NCI-H2107 treated with DMSO at 0.1 percent for 48 hours (cell line): Measurements from ENCODE around the gene ID3.
"Not testable (repeated sequence)": the region's sequence is repeated elsewhere in the genome, so short reads cannot be mapped to it uniquely, and the experiment has no call there.

Experiments
- DNase-seq: peaks from one replicate; lab custom pipeline; 2025; ENCODE audit not compliant: unreplicated experiment; lab: John Stamatoyannopoulos, UW

The ID3 gene

DNA sequence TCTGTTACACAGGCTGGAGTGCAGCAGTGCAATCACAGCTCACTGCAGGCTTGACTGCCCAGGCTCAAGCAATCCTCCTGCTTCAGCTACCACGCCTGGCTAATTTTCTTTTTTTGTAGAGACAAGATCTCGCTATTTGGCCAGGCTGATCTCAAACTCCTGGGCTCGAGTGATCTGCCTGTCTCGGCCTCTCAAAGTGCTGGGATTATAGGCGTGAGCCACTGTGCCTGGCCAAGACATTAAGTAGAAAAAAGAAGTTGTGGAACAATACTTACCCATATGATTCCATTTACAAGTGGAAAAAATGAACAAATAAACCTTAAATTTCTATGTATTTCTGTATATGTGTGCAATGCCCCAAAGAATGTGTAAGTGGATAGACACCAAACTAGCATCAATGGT, 30.3 kb upstream of the ID3 start:
- DNase-seq = no peak

DNA sequence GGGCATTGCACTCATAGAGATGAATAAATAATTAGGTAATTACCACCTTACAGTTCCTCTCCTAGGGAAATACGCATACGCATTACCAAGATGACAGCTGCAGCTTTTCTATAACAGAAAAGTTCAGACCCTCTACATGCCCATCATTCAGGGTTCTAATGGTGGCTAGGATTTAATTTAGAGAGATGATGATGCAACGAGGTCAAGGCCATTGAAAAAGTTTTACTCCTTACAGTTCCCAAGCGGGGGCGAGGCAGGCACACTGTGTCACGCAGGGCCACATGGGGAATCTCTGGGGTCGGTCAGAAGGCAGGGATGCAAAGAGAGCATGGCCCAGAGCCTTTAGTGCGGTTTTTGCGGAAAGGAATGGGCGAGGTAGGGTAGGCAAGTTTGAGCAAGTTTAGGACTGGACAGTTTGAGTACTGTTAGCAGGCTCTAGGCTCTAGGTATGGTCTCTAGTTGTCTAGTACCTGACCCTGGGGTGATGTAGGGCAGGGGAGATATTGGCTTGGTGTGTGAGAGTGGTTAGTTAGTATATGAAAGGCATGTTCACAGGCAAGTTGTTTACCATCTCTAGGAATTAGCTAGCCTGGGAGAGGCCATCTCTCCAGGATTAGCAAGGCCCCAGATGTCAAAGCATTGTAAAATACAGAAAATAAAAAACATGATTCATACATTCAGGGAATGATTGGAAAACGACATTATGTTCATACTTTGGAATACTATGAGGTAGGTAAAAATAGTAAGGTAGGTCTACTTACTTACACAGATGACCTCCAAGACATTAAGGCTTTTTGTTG, 29.6 kb upstream of the ID3 start:
- DNase-seq = no peak

DNA sequence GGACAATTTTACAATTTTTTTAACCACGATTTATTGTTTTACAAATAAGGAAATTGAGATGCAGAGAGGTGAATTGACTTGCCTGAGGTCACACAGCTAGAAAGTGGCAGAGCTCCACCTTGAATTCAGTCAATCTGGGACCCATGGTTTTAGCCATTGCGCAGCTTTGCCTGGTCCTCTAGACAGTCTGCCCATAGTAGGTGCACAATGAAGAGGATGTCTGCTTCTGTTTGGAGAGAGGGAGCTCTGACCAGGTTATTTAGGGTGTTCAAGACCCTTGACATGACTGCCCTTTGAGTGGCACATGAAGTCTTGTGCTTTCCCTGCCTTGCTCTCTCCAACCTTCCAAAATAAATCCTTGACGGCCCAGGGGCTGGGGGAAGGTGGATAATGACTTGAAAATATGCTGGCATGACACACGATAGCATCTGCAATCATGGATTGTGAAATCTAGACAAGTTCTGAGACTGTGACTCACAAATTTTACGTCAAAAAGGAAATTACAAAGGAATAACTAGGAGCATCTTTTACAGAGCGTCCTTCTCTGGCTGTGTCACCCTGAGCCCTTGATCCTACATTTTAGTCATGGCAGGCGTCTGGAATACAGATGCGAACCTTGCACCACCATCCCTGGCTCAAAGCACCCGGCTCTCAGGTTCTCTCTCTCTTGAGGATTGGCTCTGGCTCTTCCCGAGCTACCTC, 26.2 kb upstream of the ID3 start:
- DNase-seq = no peak

DNA sequence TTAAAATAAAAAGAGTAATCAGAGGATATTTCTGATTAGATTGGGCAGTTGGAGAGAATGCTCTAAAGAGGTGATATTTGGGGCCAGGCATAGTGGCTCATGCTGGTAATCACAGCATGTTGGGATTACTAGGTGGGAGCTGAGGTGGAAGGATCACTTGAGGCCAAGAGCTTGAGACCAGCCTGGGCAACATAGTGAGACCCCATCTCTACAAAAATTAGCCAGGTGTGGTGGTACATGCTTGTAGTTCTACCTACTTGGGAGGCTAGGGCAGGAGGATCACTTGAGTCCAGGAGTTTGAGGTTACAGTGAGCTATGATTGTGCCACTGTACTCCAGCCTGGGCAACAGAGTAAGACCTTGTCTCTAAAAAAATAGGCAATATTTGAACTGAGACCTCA, 24.4 kb upstream of the ID3 start:
- DNase-seq = not testable (repeated sequence)

DNA sequence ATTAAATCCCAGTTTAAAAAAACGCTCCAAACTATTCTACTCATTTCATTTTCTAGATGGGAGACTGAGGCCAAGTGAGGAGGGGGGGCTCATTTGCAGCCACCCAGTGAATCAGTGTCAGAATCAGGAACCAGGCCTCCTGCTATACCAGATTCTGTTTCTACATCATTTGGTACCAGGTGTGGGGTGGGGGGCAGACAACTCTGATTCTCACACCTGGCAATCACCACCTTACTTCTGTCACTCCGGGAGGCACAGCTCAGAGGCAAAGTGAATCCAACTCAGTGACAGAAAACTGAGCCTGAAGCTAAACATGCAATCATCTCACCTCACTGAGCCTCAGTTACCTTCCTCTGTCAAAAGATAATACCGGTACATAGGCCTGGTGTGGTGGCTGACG, 23.5 kb upstream of the ID3 start:
- DNase-seq = no peak

DNA sequence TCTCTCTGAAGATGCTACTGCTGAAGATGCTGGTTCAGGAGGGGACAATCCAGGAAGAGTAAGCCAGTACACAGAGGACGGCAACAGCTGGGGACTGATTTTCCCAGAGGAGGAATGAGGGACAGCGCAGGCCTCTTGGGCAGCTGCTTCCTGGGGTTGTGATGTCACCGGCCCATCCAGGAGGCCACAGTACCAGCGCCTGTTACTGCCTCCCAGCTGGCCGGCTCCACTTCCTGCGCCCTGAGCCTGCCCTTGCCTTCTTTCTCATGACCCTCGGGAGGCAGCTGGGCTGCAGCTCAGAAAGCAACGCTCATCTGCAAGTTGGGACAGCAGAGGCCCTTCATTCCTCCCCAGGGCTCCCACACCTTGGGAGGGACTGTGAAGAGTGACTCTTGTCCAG, 21.9 kb upstream of the ID3 start:
- no peak for DNase-seq

DNA sequence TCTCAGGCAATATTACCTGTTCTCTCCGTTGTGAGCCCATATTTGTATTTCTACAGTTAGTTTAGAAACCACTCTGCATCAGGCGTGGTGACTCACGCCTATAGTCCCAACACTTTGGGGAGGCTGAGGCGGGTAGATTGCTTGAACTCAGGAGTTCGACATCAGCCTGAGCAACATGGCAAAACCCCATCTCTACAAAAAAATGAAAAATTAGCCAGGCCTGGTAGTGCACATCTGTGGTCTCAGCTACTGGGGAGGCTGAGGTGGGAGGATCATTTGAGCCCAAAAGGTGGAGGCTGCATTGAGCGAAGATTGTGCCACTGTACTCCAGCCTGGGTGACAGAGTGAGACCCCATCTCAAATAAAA, 19.7 kb upstream of the ID3 start:
- no peak for DNase-seq

DNA sequence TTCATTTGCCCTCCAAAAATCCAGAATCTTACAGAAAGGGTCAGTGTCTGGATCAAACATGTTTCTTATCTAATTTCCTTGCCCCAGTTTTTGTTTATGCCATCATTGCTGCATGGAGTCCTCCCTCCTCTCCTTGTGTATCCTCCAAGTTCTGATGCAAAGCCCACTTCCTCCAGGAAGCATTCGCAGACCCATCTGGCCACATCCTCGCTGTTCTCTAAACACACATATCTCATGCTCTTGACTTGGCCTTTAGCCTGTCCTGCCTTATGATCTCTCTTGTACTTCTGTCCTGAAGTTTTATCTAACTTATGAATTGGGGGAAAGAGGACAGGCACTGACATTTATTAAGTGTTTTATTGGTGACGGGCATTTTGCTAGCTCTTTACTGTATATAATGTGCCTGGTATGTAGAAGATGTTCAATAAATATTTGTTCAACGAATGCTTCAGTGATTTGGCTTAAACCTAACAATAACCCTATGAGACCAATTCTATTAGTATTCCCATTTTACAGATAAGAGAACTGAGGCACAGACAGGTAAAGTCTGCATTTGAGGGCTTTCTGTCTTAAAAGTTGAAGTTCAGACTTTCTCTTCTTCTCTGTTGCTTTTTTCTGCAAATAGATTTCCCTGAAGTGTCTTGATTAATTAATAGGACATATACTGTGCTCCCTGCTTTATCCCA, 19.2 kb upstream of the ID3 start:
- no peak for DNase-seq

DNA sequence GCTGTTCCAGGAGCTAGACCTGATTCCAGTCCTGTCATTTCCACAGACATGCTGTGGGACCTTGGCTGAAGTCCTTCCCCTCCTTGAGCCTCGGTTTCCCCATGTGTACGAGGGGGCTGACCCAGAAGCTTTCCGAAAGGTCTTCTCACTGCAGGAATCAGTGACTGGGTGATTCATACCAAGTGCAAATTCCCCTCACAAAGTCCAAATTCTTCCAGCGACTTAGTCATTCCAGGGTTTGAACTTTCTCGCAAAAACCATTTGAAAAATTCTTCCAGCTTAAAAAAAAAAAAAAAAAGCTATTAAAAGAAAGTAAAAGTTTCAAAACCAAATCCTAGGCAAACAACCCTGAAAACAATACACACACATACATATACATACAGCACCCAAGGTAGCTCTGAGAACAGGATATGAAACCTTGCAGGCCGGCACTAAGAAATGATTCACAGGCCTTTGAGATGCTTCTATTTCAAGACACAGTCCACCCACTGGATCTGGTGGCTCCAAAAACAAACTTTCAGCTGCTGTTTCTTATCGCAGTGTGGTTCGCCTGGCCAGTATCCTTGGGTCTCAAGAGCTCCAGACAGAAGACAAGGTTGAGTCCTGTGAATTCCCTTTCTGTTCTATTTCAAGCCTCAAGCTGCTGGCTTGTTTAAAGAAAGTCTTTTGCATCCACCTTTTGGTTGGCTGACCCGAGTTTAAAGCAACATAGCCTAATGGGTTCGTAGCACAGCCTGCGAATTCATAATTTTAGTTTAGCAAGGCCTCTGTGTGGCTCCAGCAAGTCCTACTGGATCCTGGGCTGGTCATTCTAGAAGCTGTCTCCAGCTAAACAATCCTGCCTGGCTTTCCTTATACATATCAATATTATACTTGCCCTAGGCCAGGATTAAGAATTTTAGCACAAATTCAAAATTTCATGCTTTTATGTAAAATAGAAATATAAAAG, 18.0 kb upstream of the ID3 start:
- no peak for DNase-seq

DNA sequence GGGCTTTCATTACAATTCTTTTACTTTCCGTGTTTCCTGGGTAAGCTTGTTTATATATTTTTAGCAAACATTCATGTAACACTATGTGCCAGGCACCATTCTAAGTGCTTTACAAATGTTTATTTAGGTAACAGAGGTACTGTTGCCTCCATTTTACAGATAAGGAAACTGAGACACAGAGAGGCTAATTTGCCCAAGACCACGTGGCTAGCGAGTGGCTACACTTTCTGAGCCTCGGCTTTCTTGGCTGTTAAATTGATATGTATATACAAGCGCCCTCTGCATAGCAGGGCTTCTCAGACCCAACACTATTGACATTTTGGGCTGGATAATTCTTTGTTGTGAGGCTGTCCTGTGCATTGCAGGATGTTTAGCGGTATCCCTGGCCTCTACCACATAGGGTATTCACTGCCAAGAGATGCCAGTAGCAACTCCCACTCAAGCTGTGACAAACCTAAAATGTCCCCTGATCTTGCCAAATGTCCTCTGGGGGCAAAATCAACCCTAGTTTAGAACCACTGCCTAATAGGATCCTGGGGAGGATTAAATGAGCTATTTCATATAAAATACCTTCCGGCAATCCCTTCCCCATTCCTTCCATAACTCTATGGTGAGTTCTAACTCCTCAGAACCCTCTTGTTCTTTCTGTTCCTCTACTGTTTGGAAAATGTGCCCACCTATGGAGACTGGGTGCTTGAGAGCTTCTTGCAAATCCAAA, 17.2 kb upstream of the ID3 start:
- no peak for DNase-seq

DNA sequence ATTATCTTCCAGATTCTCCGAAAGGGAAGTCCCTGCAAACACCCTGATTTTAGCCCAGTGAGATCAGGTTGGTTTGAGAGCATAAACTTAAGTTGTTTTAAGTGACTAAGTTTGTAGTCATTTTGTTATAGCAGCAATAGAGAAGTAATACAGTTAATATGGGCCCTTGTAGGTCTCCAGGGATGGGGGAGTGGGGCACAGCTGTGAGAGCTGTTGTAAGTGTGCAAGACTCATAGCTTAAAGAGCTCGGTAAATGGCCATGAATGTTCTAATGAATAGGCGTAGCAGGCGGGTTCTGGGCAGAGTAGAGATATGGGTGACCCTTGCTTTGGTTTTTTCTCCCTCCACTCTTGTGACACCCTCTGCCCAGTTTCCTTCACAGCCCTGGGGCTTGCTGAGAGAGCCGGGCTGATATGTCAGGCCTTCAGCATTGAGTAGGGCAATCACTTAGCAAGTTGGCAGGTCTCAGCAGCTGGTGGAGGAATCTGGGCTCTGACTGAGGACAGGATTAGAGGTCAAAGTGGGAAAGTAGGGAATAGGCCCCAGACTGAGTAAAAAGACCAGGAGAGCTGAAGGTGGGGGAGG, 16.0 kb upstream of the ID3 start:
- DNase-seq = no peak

DNA sequence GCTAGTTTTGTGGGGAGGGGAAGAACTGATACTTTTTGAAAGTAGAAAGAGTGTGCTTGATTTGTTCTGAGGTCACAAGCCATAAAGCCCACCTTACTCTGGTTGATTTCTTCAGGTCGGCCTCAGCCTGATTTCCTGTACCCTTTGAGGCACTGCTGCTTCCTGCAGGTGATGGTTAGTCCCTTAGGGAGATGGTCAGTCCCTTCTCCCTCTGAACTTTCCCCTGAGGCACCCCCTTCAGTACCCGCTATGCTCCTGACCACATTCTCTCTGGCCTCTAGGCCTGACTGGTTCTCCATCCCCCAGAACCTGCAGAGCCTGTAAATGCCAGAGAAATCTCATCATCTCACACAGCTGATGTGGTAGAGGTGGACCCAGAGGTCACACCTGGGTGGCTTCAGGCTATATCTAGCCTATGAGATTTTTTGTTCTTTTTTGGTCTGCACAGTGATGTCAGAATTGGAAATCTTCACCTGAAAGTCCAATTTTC, 15.0 kb upstream of the ID3 start:
- no peak for DNase-seq

DNA sequence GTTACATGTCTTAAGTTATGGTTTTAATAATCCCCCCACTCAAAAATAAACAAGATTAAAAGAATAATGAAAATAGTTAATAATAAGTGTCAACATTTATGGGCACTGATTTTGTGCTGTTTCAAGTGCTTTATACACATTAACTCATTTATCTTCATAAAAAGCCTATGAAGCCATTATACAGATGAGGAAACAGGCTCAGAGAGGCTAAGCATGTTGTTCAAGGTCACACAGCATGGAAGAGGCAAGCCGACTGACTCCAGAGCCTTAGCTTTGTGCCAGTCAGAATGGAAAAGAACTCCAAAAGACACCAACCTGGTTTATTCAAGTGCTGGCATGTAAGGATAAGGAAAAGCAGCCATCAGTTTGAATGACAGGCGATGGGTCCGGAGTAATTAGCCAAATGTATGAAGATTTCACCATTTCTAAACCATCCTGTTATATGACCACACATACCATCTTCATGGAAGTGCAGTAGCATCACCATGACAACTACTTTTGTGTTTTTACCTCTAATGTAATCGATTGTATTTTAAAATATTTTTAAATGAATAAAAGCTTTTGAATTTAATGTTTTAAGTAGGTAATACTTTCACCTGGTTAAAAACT, 14.4 kb upstream of the ID3 start:
- no peak for DNase-seq

DNA sequence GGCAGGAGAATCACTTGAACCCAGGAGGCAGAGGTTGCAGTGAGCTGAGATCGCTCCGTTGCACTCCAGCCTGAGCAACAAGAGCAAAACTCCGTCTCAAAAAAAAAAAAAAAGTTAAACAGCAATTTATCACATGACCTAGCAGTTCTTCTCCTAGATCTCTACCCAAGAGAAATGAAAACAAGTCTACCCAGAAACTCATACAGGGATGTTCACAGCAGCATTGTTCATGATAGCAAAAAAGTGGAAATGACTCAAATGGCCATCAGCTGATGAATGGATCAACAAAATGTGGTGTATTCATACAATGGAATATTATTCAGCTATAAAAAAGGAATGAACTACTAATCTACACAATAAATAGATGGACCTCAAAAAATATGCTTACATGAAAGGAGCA, 12.2 kb upstream of the ID3 start:
- DNase-seq = no peak

DNA sequence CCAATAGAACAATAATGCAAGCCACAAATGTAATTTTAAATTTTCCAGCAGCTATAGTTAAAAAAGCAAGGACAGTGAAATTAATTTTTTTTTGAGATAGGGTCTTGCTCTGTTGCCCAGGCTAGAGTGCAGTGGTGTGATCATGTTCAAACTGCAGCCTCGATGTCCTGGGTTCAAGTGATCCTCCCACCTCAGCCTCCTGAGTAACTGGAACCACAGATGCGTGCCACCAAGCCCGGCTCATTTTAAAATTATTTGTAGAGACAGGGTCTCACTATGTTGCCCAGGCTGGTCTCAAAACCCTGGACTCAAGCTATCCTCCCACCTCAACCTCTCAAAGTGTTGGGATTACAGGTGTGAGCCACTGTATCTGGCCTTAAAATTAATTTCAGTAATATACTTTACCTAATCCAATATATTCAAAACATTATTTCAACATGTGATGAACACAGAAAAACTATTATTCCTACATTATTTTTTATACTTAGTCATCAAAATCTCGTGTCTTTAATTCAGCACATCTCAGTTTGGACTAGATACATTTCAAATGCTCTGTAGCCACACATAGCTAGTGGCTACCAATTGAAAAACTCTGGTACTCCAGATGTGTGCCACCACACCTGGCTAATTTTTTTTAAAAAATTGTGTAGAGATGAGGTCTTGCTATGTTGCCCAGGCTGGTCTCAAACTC, 10.8 kb upstream of the ID3 start:
- no peak for DNase-seq

DNA sequence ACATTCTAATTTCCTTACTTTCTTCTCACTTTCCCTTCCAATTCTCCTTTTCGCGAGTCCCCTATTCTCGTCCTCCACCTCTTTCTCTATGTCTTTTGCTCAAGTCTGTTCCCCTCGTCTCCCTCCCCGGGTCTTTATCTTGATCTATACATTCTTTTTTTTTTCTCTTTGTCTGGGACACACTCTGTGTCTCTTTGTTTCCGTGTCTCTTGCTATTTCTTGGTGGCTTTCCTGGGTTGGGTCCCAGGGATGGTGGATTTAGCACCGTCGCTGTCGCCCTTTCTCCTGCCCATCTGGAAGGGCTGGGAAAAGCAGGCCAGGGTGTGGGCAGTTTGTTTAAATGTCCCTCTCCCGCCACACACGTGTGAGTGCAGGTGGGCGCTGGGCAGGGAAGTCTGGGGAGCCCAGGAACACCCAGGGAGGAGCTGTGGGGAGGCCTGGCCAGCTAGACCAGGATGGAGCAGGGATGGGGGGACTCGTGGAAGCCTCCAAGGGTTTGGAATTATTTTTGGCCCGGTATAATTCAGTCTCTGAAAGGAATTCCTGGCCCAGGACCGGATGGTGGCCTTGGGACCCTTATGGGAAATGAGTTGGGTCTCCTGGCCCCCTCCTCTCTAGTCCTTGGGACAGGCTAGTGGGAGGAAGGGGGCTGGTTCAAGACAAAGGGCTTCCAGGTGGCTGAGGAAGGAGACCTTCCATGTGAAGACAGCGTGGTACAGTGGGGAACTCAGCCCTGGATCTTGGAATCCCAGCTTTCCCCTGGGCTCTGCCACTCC, 9.5 kb upstream of the ID3 start:
- DNase-seq = no peak

DNA sequence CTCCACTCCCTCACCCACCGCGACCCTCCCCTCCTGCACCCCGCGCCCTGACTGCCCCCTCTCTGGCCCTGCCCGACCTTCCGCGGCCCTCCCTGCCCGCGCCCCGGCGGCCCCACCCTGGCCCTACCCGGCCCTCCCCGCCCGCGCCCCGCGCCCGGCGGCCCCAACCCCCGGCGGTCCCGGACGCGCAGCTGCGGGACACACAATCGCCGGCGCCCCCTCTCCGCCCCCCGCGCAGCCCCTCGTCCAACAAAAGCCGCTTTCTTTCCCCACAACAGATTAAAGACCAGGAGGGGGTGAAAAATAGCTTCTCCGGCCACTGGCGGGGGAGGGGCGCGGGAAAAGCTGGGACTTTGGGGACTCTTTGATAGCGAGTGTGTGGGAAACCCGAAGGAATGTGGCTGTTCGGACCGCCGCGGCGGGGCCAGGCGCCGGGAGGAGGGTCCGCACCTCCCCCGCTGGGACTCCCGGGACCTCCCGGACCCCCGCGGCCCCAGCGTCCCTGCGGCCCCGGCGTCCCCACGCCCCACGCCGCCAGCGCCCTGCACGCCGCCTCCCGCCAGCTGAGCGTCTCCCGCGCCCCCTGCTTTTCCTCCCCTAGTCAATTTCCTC, 8.8 kb upstream of the ID3 start:
- no peak for DNase-seq

DNA sequence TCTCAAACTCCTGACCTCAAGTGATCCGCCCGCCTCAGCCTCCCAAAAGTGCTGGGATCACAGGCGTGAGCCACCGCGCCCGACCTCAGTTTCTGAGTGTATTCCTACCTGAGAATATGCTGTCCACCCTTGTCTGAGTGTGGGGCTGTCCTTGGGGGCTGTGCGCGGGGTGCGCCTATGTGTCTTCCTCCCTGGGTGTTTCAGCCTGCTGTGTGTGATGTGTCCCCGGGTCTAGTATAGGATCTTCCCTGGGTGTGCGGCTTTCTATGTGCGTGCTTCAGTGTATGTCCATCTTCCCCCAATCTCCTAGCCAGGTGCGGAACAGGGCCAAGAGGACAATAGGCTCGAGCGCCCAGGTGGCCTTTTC, 8.3 kb upstream of the ID3 start:
- no peak for DNase-seq
